OCI-LY7 (cell line): Measurements from ENCODE around the gene IGFBP2. TPM values are rescaled to one million over a fixed set of nuclear protein-coding genes. Genes with fewer than 3 reads are reported as not detected.

ENCODE experiments used
- BruUV-seq: library from RNA; stranded (reverse); fragments of 400-500 nt; replicated peaks from 2 replicates; lab custom pipeline; 2021; lab: Mats Ljungman, UMichigan
- CTCF ChIA-PET: fragments of 300-600 bp; sonication (Branson Sonifier 250); formaldehyde crosslinking; loops from one replicate; lab custom pipeline; 2022; ENCODE audit warnings: antibody characterized with exemption; ENCODE audit not compliant: unreplicated experiment; lab: Charles Lee
- POLR2A ChIA-PET: fragments of 300-600 bp; sonication (Branson Sonifier 250); formaldehyde crosslinking; loops from one replicate; lab custom pipeline; 2022; ENCODE audit warnings: antibody characterized with exemption; lab: Charles Lee
- DNase-seq: peaks from one replicate; pipeline ENCODE4 v3.0.0-alpha.2; 2015; ENCODE audit warnings: low spot score
- H2AFZ ChIP-seq: fragments of 200-600 bp; sonication (generic), shearing (Covaris generic); 2 replicates; pipeline ENCODE4 v1.6.1; 2014; ENCODE audit warnings: mild to moderate bottlenecking, antibody characterized with exemption, low read length, moderate library complexity
- H3K27ac ChIP-seq: fragments of 200-600 bp; sonication (generic); 2 replicates; pipeline ENCODE4 v1.5.1; 2014; ENCODE audit warnings: mixed run types, low read depth, mild to moderate bottlenecking, moderate library complexity, low read length, inconsistent platforms; ENCODE audit not compliant: poor library complexity, severe bottlenecking
- H3K36me3 ChIP-seq: fragments of 200-600 bp; sonication (generic); 2 replicates; pipeline ENCODE4 v1.6.1; 2014; ENCODE audit warnings: mild to moderate bottlenecking, antibody characterized with exemption, low read length, moderate library complexity, mixed read lengths; ENCODE audit not compliant: insufficient read depth
- H3K4me1 ChIP-seq: fragments of 200-600 bp; sonication (generic); 2 replicates; pipeline ENCODE4 v1.5.1; 2014; ENCODE audit warnings: mild to moderate bottlenecking, low read length; ENCODE audit not compliant: insufficient read depth, poor library complexity, severe bottlenecking
- H3K4me2 ChIP-seq: fragments of 200-600 bp; sonication (generic); 2 replicates; pipeline ENCODE4 v1.6.1; 2014; ENCODE audit warnings: mild to moderate bottlenecking, low read length
- H3K4me3 ChIP-seq: fragments of 200-600 bp; sonication (generic); 2 replicates; pipeline ENCODE4 v1.5.1; 2014; ENCODE audit warnings: mild to moderate bottlenecking, low read depth, low read length; ENCODE audit not compliant: poor library complexity, severe bottlenecking
- H3K79me2 ChIP-seq: fragments of 200-600 bp; sonication (generic); 2 replicates; pipeline ENCODE4 v1.6.1; 2016; ENCODE audit warnings: low read depth, mild to moderate bottlenecking, low read length, moderate library complexity, mixed read lengths; ENCODE audit not compliant: insufficient read depth
- H3K9me2 ChIP-seq: fragments of 200-600 bp; sonication (generic); 2 replicates; pipeline ENCODE4 v1.6.1; 2016; ENCODE audit warnings: mild to moderate bottlenecking, low read length, mixed read lengths; ENCODE audit not compliant: insufficient read depth
- H3K9me3 ChIP-seq: fragments of 200-600 bp; sonication (generic); 2 replicates; pipeline ENCODE4 v1.6.1; 2014; ENCODE audit warnings: mild to moderate bottlenecking, mixed run types, low read length, mixed read lengths
- H4K20me1 ChIP-seq: fragments of 200-600 bp; sonication (generic); 2 replicates; pipeline ENCODE4 v1.6.1; 2014; ENCODE audit warnings: mild to moderate bottlenecking, antibody characterized with exemption, low read length, moderate library complexity, mixed read lengths; ENCODE audit not compliant: insufficient read depth
- CTCF ChIP-seq: fragments of 200-600 bp; sonication (generic); conservative IDR thresholded peaks from 2 replicates; pipeline ENCODE4 v1.5.1; 2014; ENCODE audit warnings: mild to moderate bottlenecking, antibody characterized with exemption, low read length, moderate library complexity, mixed read lengths
- EZH2phosphoT487 ChIP-seq: fragments of 200-600 bp; sonication (generic); IDR thresholded peaks from 2 replicates; pipeline ENCODE4 v1.6.1; 2018; ENCODE audit warnings: low read depth, borderline replicate concordance, mild to moderate bottlenecking, mixed run types, antibody characterized with exemption, low read length, moderate library complexity, mixed read lengths
- intact Hi-C: fragments of 100-400 bp; cut with micrococcal nuclease; formaldehyde crosslinking; loops from one replicate; pipeline ENCODE4 v1.10.0; 2022; ENCODE audit not compliant: unreplicated experiment
- total RNA-seq, 2 experiments: library from RNA; depleted of rRNA in 1 of 2; stranded (reverse); fragments of >200 nt in 1 of 2; shearing (Covaris generic) in 1 of 2; gene quantifications; 2 replicates each; pipeline ENCODE4 v1.2.3, GENCODE V29; 2014 to 2022

IGFBP2 gene
- total RNA-seq, 2 experiments from 2014 or later, result 0.66 TPM; not detected in 1

GRCh38 chr2:216685327-216685875, 52.2 kb downstream of the IGFBP2 start:
- BruUV-seq, result no TSS peak
- intact Hi-C loops, result no loop called here
- ChIA-PET POLR2A (no interaction called here), CTCF (no interaction called here)
- DNase-seq, result no peak
- H3K79me2 ChIP-seq, result no peaks in the 10 kb centered on the region
- no peaks in the 10 kb centered on the region for H3K9me2 ChIP-seq
- H4K20me1 ChIP-seq, result no peaks in the 10 kb centered on the region
- no peaks in the 10 kb centered on the region for H3K9me3 ChIP-seq
- H3K4me3 ChIP-seq, result no peak overlapping the region
- no peak overlapping the region for H3K27ac ChIP-seq
- TF ChIP-seq EZH2phosphoT487 (no peak), CTCF (no peak)
- no peak overlapping the region for H3K4me2 ChIP-seq
- no peak overlapping the region for H2AFZ ChIP-seq
- H3K36me3 ChIP-seq, result no peaks in the 10 kb centered on the region
- no peaks in the 10 kb centered on the region for H3K4me1 ChIP-seq

GRCh38 chr2:216687111-216687510, 53.9 kb downstream of the IGFBP2 start:
- ChIA-PET CTCF (no interaction called here), POLR2A (interaction anchor here (0.6 kb wide), 1 partner anchor 1709 kb away, joined by 3 read pairs; no protein-coding TSS in a partner anchor)
- Histone ChIP-seq H3K4me1 (no peaks in the 10 kb centered on the region), H3K27ac (no peak overlapping the region), H3K9me2 (no peaks in the 10 kb centered on the region), H3K4me2 (no peak overlapping the region), H3K36me3 (no peaks in the 10 kb centered on the region), H3K4me3 (no peak overlapping the region), H3K79me2 (no peaks in the 10 kb centered on the region), H4K20me1 (no peaks in the 10 kb centered on the region), H3K9me3 (no peaks in the 10 kb centered on the region), H2AFZ (no peak overlapping the region)
- no TSS peak for BruUV-seq
- no peak for TF ChIP-seq EZH2phosphoT487
- intact Hi-C loops, result no loop called here
- no peak for DNase-seq

- intact Hi-C loops, result no loop called here
- TF ChIP-seq CTCF, result peak; percentile 66
- TF ChIP-seq EZH2phosphoT487, result no peak
- Histone ChIP-seq H2AFZ (no peak overlapping the region), H3K4me2 (no peak overlapping the region), H4K20me1 (no peaks in the 10 kb centered on the region), H3K4me3 (no peak overlapping the region), H3K36me3 (no peaks in the 10 kb centered on the region), H3K27ac (no peak overlapping the region), H3K79me2 (no peaks in the 10 kb centered on the region), H3K4me1 (no peaks in the 10 kb centered on the region), H3K9me2 (no peaks in the 10 kb centered on the region), H3K9me3 (no peaks in the 10 kb centered on the region)
- ChIA-PET CTCF (no interaction called here), POLR2A (interaction anchor here (0.6 to 0.8 kb wide), 2 partner anchors 11 to 1709 kb away, joined by 3 read pairs; no protein-coding TSS in a partner anchor)
- peak; percentile 8 for DNase-seq
- BruUV-seq, result no TSS peak
Measured at GRCh38 chr2:216687646-216688045, 54.4 kb downstream of the IGFBP2 start.
